HPDE6-E6E7 (cell line): ENCODE results near the gene CAMTA1.
"Not testable (repeated sequence)": the region's sequence is repeated elsewhere in the genome, so short reads cannot be mapped to it uniquely, and the experiment has no call there.

ENCODE experiments used
- DNase-seq: peaks from one replicate; pipeline ENCODE4 v3.0.0; 2011; ENCODE audit warnings: missing footprints; ENCODE audit errors: extremely low spot score

CAMTA1 gene

DNA sequence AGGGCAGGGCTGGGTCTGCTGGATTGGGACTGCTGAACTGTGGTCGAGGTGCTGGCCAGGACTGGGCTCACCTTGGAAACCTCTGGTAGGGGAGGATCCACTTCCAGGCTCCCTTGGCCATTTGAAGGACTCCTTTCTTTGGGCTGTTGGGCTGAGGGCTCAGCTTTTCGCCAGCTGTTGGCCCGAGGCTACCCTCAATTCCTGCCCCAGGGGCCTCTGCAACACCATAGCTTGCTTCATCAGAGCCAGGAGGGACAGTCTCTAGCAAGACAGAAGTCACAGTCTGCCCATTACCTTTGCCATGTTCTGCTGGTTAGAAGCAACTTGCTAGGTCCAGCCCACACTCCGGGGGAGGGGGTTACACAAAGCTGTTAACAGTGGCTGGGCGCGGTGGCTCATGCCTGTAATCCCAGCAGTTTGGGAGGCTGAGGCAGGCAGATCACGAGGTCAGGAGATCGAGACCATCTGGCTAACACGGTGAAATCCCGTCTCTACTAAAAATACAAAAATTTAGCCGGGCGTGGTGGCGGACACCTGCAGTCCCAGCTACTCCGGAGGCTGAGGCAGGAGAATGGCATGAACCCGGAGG lies 25.0 kb downstream of the CAMTA1 start:
- DNase-seq = not testable (repeated sequence)

DNA sequence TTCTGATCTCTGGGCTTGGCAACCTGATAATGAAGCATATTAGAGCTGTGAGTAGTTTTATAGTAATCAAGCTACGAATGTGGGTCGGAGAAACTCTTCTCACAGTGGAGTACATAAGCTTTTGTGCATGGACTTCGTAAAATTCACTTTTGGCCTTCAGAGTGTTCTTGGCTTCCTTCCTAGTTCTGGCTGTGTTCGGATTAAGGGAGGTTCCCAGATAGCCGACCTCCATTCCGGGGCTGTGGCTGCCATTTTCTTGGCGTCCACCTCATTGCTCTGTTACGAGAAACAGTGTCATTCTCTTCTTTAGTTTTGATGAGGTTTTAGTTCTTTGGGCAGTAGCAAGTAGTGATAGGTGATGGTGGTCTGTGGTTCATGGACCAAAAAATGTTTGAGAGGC lies 26.3 kb downstream of the CAMTA1 start:
- no peak for DNase-seq

DNA sequence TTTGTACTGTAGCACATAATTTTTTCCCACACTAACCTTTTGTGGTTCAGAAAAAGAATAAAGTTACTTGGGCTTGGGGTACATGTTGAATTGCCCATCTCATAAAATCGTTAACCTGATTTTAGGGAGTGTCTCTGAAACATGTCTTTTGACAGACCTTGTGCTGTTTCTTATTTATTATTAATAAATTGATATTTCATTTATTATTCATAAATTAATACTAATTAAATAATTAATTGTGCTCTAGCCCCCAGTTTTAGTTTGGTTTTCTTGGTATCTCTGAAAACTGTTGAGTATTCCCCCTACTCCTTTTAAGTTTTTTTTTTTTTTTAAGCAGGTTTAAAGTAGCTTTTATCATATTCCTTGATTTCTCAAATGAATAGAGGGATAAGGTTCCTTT lies 27.9 kb downstream of the CAMTA1 start:
- DNase-seq = no peak

DNA sequence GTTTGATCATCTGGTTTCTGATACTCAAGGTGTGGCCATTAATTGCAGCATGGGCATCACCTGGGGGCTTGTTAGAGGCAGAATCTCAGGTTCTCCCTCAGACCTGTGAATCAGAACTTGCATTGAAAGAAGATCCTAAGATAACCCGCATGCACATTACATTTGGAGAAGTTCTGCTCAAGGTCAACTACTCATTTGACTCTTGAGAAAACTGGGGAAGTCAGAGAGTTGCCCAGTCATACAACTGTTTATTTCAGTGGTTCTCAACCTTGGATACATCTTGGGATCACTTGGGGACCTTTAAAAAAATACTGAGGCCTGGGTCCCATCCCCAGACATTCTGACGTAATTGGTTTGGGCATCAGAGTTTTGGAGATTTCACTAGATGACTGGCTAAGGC lies 30.5 kb downstream of the CAMTA1 start:
- DNase-seq = no peak

DNA sequence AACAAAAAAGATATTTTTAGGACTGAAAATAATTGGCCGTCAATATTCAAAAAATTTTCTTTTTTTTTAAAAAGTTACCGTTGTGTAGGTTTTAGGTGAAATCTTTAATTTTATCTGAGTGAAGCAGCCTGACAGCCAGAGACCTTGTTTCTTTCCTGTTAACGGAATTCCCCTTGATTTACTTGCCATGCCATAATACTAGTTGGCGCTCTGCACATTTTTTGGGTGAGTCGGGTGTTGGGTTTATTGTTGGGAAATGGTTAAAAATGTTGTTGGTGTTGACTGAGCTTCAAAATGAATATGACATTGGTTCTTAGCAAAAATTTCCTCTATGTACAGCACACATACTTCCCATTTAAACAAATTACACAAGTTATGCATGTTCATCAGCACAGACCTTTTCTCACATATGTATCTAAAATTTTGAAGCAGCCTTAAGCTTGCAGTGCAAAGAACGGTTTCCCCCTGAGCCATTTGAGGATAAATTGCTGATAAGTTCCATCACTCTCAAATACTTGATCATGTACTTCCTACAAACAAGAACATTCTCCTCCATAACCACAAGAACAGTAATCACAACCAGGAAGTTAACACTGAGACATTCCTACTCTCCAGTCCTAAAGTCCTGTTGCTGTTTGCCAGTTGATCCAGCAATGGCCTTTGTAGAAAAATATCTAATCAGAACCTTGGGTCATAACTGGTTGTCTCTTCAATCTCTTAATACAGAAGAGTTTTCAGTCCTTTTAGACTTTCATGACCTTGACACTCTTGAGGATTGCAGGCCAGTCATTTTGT lies 34.2 kb downstream of the CAMTA1 start:
- DNase-seq = no peak

DNA sequence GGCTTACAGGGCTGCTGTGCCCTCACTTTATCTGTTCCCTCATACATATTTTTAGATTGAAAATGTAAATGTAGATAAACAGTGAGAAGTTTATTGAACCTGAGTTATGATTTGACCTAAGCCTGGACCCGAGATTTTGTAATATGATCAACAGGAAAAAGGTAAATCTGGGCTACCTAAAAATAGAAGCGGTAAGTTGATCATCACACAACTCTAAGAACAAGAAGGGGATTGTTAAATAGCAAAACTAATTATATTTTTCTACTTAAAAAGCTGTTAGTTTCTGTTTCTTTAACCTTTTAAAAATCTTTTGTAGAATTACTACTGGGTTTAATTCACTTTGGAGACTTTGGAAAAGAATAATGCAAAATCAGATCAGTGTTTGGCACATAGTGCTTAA lies 35.6 kb downstream of the CAMTA1 start:
- DNase-seq = no peak

DNA sequence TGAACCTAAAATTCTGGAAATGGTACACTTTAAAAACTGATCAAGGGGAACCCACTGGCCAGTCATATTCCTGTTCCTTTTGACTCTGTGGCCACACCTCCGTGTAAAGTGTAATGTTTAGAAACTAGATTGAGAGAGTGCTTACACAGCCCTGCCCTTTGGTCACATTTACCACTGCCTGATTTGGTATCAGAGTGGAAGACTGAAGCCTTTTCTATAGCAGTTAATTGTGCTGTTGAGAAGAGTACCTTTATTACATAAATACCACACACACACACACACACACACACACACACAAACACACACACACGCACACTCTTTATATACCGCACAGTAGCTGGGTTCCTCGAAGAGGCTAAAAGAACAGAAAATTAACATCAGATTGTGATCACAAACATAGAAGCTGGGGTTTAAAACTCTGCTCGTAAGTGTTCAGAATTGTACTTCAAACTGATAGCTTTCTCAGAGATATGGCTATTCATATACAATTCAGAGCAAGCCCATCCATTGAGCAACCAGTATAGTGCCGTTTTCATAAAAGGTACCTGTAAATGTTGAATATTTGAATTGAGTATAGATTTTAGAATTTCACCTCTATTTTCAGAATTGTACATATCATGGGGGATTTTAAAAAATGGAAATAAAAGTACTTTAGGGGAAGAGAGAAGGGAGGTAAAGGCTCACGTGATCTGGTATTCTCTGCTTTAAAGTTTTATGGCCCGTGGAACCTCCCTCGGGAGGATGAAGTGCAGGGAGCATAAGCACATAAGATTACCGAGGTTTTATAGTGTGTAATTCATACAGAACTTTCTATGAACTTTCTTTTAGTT lies 37.5 kb downstream of the CAMTA1 start:
- DNase-seq = no peak

DNA sequence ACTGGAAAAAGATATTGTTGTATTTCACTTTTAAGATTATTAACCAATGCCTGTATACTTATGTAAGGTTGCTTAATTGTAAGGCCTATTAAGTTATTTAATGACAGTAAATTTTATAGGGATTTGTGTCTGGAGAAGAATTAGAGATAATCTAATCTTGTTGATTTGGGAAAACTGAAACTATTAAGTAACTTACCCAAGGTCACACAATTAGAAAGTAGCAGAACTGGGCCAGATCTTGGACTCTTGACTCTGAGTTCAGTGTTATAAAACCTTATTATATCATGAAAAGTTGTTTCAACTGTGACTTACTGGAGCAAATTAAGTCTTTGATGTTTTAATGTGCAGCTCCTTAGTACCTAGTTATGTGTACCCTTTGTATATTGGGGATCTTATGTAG lies 38.5 kb downstream of the CAMTA1 start:
- no peak for DNase-seq

DNA sequence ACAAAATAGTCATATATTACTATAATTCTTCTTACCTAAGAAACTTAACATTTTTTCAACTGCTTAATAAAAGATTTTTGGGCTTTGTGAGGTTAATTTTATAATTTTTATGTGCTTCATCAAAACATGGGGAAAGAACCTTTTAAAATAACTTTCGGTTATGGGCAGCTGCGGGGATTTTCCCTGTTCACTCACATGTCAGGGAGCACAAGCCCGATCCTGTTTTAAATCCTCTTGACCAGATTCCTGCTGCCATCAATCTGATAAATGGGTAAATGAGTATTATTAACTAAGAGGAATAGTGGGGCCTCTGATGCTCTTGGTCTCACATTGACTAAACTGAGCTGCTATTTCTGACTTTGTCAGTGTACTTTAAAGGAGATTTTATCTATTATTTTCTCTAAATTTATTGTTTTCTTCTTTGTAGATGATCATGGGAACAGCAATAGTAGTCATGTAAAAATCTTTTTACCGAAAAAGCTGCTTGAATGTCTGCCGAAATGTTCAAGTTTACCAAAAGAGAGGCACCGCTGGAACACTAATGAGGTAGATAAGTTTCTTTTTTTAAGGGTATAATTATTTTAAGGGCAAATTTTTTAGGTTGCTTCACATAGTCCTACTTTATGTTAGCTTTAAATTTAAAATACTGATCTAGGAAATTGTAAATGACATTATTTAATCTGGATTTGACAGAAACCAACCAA lies 39.6 kb downstream of the CAMTA1 start:
- DNase-seq = no peak

DNA sequence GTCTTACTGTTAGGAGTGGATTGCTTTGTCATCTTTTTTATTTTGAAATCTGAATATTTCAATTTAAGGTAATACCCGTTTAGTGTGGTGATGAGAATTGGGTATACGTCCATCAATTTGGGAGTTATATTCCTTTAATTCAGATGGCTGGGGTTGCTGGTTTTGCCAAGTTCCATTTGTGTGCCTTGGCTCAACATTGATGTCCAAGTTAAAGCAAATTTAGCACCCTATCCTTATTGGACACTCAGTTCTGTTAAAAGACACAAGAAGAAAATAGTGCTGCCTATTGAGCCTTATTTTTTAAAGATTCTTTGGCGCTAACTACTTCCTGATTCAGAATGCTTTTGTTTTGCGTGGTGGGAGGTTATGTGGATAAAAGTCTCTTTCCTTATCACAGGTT lies 40.6 kb downstream of the CAMTA1 start:
- DNase-seq = no peak

DNA sequence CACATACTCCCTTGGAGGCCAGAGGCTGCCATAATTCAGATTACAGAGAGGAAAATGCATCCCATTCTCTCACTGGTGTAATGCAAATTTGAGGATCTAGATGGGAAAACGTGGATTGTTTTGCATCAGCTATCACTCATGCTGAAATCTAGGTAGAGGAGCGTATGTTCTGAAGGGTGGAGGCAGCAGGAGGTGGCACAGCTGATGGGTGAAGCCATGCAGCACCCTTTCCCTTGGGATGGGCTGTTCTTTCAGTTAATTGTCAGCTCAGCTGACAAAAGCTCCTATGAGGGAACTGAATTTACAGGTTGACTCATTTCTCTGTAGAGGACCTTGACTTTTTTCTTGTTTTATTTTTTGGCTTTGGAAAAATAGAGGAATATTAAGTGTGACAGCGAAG lies 41.8 kb downstream of the CAMTA1 start:
- no peak for DNase-seq

DNA sequence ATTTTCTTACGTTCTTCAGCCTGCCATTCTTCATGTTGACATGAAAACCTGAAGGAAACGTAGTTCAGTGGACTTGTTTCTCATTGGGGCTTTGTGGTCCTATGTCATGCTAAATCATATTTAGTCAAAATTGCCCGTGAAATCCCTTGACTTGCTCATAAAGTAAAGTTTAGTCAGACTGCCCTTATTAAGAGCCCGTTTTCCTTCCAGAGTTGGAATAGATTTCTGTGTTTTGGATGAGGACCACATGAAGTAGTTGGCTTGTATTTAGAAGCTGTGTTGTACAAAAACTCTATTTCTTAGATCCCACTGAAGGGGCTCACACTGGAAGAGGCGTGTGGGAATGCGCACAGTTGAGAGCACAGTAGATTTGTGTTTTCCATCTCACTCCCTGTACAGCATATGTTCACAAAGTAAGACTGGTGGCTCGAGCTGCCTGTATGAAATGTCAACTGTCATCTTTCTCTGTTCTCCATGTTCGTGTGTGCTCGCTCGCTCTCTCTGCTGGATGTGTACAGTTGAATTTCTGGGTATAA lies 42.4 kb downstream of the CAMTA1 start:
- DNase-seq = no peak

DNA sequence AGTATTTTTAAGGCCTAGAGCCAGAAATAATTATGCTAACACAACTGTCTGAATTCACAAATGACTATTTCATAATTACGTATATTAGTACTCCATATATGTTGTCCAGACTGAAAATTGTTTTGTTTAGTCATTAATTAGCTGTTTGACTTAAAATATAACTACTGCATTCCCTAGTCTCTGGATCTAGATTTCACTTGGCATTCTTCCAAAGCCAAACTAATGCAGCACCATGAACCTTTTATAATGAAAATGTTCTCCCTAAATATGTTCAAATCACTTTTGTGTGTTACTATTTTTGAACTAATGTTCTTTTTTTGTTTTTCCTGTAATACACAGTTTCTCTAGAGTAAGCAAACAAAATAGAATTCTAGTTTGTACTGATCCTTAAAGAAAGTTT lies 46.1 kb downstream of the CAMTA1 start:
- no peak for DNase-seq

DNA sequence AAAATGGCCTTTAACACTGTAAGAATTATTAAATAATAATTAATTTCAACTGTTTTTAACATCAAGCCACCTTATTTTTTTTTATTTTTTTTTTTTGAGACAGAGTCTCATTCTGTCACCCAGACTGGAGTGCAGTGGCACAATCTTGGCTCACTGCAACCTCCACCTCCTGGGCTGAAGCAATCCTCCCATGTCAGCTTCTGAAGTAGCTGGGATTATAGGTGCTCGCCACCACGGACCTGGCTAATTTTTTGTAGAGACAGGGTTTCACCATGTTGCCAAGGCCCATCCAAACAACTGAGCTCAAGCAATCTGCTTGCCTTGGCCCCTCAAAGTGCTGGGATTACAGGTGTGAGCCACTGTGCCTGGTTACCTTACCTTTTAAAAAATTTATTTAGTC lies 46.8 kb downstream of the CAMTA1 start:
- DNase-seq = not testable (repeated sequence)

DNA sequence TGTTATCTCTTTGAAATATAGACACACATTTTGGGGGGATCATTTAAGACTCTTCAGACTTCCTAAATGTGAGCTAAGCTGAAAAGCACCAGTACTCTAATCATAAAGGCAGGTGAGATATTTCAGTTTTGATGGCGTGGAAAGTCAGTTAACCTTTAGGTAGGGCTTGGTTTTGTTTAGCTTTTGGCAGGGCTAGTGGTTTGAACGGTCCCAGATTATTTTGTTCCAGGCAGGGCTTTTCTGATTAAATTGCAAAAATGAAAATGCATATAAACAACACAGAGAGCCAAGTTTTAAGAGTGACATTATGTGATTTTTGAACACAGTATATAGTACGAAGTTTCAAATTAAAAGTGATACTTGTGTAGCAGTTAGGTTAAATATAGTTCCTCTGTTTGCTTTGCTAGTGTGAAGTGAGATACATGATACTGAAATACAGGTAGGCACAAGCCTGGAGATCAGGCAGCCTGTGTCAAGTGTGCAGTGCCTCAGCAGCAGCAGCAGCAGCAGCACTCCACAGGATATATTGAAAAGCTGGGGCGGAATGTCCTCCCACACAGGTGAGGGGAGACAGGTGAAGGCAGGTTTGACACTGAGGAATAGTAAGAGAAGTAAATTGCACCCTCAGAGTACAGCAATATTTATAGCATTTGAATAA lies 47.4 kb downstream of the CAMTA1 start:
- no peak for DNase-seq

DNA sequence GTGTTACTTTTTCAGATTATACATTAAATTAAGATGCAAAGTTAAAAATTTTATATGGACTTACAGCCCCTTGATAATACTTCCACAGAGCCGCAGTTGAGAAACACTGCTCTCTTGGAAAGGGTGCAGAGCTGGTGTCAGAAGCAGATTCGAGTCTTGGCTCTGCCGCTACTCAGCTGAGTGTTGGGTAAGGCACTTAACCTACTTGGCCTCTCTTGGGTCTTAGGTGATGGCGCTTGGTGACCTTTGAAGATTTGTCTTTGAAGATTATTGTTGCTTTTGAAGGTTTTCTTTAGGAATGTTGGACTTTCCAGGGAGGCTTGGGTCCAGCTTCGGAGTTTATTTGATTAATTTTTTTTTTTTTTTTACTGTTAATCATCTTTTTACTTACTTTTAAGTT lies 48.5 kb downstream of the CAMTA1 start:
- DNase-seq = no peak

DNA sequence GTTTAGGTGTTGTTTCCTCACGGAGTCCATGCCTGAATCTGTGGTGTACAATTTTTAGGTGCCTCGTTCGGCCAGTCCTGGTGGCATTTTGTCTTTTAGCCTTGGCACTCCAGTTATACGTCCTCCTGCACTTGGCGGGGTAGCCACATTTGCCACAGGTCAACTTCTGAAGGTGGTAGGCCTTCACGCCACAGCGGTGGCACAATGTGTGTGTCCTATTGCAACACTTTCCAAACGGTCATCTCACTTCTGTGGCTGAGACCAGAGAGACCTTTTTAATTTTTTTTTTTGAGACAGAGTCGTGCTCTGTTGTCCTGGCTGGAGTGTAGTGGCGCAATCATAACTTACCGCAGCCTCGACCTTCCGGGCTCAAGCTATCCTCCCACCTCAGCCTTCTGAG lies 49.1 kb downstream of the CAMTA1 start:
- DNase-seq = no peak

DNA sequence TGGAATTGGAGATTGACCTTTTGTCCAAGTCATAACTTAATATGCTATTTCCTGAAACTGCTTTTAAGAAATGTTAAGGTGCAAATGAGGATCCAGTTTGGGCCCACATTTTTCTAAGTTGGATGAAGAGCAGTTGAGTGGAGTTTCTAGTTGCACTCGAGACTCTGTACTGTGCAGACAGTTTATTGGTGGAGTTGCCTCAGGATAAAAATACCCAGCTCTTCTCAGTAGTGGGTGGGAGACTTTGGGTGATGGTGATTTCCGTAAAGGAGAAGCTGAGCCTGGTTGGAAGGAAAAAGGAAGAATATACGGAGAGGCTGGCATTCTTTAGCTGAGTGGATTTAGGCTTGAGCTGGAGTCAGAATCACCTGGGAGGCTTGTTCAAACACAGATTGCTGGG lies 49.9 kb downstream of the CAMTA1 start:
- no peak for DNase-seq

DNA sequence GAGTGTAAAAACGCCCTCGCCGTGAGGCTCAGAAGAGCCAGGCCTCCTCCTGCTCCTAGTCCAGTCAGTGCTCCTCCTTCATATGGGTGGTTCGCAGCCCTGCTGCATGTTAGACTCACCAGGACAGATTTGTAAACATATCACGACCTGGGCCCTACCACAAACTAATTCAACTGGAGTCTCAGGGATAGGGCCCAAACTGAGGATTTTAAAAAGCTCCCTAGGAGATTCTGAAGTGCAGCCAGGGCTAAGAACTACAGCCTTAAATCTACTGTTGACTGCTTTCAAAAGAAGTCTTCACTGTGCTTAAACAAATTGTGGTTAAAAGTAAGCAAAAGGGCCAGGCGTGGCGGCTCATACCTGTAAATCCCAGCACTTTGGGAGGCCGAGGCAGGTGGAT lies 57.0 kb downstream of the CAMTA1 start:
- no peak for DNase-seq

DNA sequence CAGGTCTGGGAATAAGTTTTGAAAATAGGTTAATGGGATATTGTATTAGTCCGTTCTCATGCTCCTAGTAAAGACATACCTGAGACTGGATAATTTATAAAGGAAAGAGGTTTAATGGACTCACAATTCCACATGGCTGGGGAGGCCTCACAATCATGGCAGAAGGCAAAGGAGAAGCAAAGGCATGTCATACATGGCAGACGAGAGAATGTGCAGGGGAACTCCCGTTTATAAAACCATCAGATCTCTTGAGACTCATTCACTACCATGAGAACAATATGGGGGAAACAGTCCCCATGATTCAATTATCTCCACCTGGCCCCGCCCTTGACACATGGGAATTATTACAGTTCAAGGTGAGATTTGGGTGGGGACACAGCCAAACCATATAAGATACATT lies 60.5 kb downstream of the CAMTA1 start:
- not testable (repeated sequence) for DNase-seq

DNA sequence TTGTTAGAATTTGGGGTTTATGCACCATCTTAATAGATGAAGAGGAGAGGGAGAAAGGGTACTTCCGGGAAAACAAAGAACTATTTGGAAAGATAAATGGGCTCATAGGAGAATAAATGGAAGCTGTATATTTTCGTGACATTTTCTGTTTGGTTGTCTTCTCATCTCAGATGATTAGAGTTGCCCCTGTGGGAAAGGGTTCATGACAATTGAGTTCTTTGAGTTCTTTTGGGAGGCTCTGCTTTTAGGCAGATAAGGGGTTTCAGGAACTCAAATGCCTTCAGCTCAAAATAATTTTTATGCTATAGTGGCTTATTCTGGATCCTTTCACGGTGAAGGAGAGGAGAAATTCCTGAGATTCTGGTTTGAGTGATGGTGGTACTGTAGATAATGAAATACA lies 63.6 kb downstream of the CAMTA1 start:
- DNase-seq = no peak
